HepG2 (cell line): ENCODE measurements around the gene CDC42EP1. TPM values are rescaled to one million over a fixed set of nuclear protein-coding genes. Genes with fewer than 3 reads are reported as not detected.

Experiments
- BCL6 ChIP-seq: IDR thresholded peaks from 2 replicates; pipeline ENCODE4 v1.6.1; 2016; ENCODE audit warnings: missing genetic modification reagents, missing compliant biosample characterization
- DR1 ChIP-seq: sonication (generic); formaldehyde crosslinking; IDR thresholded peaks from 2 replicates; pipeline ENCODE4 v1.8.0; 2021; ENCODE audit warnings: mild to moderate bottlenecking, missing genetic modification reagents, inconsistent platforms
- FOXM1 ChIP-seq: sonication (generic); formaldehyde crosslinking; IDR thresholded peaks from 2 replicates; pipeline ENCODE4 v1.5.0; 2020; ENCODE audit warnings: missing genetic modification reagents
- IKZF1 ChIP-seq: fragments of 450-650 bp; IDR thresholded peaks from 2 replicates; pipeline ENCODE4 v1.7.1; 2016
- NBN ChIP-seq: fragments of 450-650 bp; conservative IDR thresholded peaks from 2 replicates; pipeline ENCODE4 v1.6.1; 2017
- NFATC3 ChIP-seq: sonication (generic); formaldehyde crosslinking; IDR thresholded peaks from 2 replicates; pipeline ENCODE4 v1.5.1; 2020; ENCODE audit warnings: mild to moderate bottlenecking, missing genetic modification reagents
- SALL2 ChIP-seq: sonication (generic); formaldehyde crosslinking; IDR thresholded peaks from 2 replicates; pipeline ENCODE4 v1.8.1; 2023; ENCODE audit warnings: mild to moderate bottlenecking, missing genetic modification reagents, inconsistent platforms
- SP1 ChIP-seq, 2 experiments: fragments of 450-650 bp in 1 of 2; sonication (generic) in 1 of 2; formaldehyde crosslinking in 1 of 2; IDR thresholded peaks; 2 replicates each; pipeline versions ENCODE4 v1.4.0 to v1.6.1; 2016 to 2020; ENCODE audit warnings: missing genetic modification reagents in 1 of 2
- ZBTB7B ChIP-seq: sonication (generic); formaldehyde crosslinking; IDR thresholded peaks from 2 replicates; pipeline ENCODE4 v1.4.0; 2020; ENCODE audit warnings: missing genetic modification reagents
- ZMAT3 ChIP-seq: sonication (generic); formaldehyde crosslinking; conservative IDR thresholded peaks from 2 replicates; pipeline ENCODE4 v1.7.0; 2021; ENCODE audit warnings: missing genetic modification reagents
- ZMYM4 ChIP-seq: sonication (generic); formaldehyde crosslinking; IDR thresholded peaks from 2 replicates; pipeline ENCODE4 v1.8.1; 2023; ENCODE audit warnings: mild to moderate bottlenecking, missing genetic modification reagents
- ZNF224 ChIP-seq: sonication (generic); formaldehyde crosslinking; IDR thresholded peaks from 2 replicates; pipeline ENCODE4 v1.5.0; 2020; ENCODE audit warnings: mild to moderate bottlenecking, missing genetic modification reagents
- ZNF7 ChIP-seq: IDR thresholded peaks from 2 replicates; pipeline ENCODE4 v1.6.1; 2016; ENCODE audit warnings: missing biosample characterization, missing genetic modification reagents
- ZNF703 ChIP-seq: sonication (generic); formaldehyde crosslinking; IDR thresholded peaks from 2 replicates; pipeline ENCODE4 v1.5.1; 2020; ENCODE audit warnings: missing genetic modification reagents, mild to moderate bottlenecking, moderate library complexity, borderline replicate concordance
- ZNF772 ChIP-seq: sonication (generic); formaldehyde crosslinking; IDR thresholded peaks from 2 replicates; pipeline ENCODE4 v1.5.0; 2020; ENCODE audit warnings: mild to moderate bottlenecking, missing genetic modification reagents
- ZSCAN20 ChIP-seq: sonication (generic); formaldehyde crosslinking; IDR thresholded peaks from 2 replicates; pipeline ENCODE4 v1.4.0; 2020; ENCODE audit warnings: missing genetic modification reagents, mild to moderate bottlenecking, borderline replicate concordance
- polyA plus RNA-seq, 8 experiments: library from polyadenylated mRNA; depleted of rRNA in 3 of 8; stranded (reverse) in 7 of 8; unstranded in 1 of 8; fragments of >200 nt; fragmentation: Illumina TruSeq in 4 of 8; extraction: Trizol in 4 of 8; gene quantifications; 2 replicates each; pipeline versions ENCODE4 v1.2.1 to v1.2.3, GENCODE V29; 2011 to 2016; ENCODE audit warnings: low read depth in 4 of 8, missing spikeins in 1 of 8, mixed read lengths in 1 of 8; ENCODE audit not compliant: insufficient read depth in 1 of 8
- total RNA-seq, 5 experiments: library from RNA; depleted of rRNA; stranded (reverse); fragments of >200 nt; fragmentation: Illumina TruSeq; extraction: Trizol; gene quantifications; 2 replicates each; pipeline ENCODE4 v1.2.3, GENCODE V29; 2016; ENCODE audit warnings: low read depth in 1 of 5
- TF ChIP-seq, protein P1 (sequence below), 2 experiments: fragments of 450-650 bp in 1 of 2; sonication (generic) in 1 of 2; formaldehyde crosslinking in 1 of 2; IDR thresholded peaks; 2 replicates each; pipeline versions ENCODE4 v1.6.1 to v1.8.0; 2016 to 2022; ENCODE audit warnings: antibody characterized with exemption in 1 of 2, mild to moderate bottlenecking in 1 of 2, missing genetic modification reagents in 1 of 2
- TF ChIP-seq, protein P2 (sequence below): sonication (generic); formaldehyde crosslinking; IDR thresholded peaks from 2 replicates; pipeline ENCODE4 v1.8.1; 2023; ENCODE audit warnings: mild to moderate bottlenecking, inconsistent platforms, moderate library complexity, missing genetic modification reagents, borderline replicate concordance
- TF ChIP-seq, protein P3 (sequence below): sonication (generic); formaldehyde crosslinking; IDR thresholded peaks from 2 replicates; pipeline ENCODE4 v1.8.1; 2023; ENCODE audit warnings: mild to moderate bottlenecking, missing genetic modification reagents

Gene CDC42EP1
- total and polyA plus RNA-seq, 2 of the 13 experiments (the other 11 are each of a cell fraction or from before 2014, with no cell fraction given), result 17.1 to 29.5 TPM

DNA sequence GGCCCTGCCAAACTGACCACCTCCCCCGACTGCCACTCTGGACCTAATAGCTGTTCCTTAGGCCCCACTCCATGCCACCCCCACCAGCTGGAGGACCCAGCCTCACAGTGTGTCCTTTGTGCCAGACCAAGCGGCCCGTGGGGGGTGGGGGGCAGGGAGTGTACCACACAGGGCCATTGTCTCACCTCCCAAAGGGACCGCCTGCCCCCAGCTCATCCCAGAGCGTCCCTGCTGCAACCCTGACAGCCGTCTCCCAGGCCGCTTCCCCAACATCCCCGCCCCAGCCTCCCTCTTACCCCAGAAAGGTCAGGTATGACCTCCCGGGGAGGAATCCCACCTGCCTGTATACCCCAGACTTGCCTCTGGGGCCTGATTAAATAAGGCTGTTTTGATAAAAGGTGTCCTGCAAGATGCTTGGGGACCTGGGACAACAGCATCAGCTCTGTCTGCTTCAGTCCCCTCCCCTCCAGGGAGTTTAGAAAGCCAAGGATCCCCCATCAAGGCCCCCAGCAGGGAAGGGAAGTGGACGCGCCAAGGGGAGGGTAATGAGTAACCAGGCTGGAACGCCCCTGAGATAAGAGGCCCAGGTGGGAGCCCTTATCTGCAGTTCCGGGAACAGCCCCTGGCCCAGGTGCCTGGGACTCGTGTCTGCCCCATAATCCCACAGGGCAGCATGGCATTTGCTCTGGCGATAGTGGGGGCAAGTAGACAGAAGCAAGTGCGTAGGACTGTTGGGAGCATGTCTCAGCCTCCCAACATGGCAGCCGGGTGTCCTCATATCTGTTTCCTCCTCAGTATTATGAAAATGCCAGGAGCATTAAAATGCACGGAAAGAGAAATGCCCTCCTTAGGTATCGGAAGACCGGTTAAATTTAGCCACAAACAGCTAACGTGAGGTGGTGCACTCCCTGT is 9.0 kb downstream of the CDC42EP1 start (continued):
- TF ChIP-seq NBN (no peak), ZSCAN20 (CRISPR knock-in tag) (no peak), ZNF224 (CRISPR knock-in tag) (peak; percentile 72; the same call in 1 of the 2 replicates), BCL6 (CRISPR knock-in tag) (peak; percentile 64), ZNF772 (peak; percentile 96), ZNF7 (CRISPR knock-in tag) (no peak), NFATC3 (CRISPR knock-in tag) (peak; percentile 62; the same call in 1 of the 2 replicates), ZBTB7B (CRISPR knock-in tag) (peak; percentile 91; the same call in 1 of the 2 replicates), FOXM1 (CRISPR knock-in tag) (no peak), SP1 (IDR thresholded peaks at IDR 0.05) (no peak), SP1 (CRISPR knock-in tag; IDR thresholded peaks at IDR 0.05) (no peak), SALL2 (no peak), ZMAT3 (CRISPR knock-in tag) (no peak), DR1 (CRISPR knock-in tag) (no peak), ZNF703 (CRISPR knock-in tag) (no peak), IKZF1 (no peak), ZMYM4 (CRISPR knock-in tag) (peak; percentile 60)
- TF ChIP-seq, protein P1, sequence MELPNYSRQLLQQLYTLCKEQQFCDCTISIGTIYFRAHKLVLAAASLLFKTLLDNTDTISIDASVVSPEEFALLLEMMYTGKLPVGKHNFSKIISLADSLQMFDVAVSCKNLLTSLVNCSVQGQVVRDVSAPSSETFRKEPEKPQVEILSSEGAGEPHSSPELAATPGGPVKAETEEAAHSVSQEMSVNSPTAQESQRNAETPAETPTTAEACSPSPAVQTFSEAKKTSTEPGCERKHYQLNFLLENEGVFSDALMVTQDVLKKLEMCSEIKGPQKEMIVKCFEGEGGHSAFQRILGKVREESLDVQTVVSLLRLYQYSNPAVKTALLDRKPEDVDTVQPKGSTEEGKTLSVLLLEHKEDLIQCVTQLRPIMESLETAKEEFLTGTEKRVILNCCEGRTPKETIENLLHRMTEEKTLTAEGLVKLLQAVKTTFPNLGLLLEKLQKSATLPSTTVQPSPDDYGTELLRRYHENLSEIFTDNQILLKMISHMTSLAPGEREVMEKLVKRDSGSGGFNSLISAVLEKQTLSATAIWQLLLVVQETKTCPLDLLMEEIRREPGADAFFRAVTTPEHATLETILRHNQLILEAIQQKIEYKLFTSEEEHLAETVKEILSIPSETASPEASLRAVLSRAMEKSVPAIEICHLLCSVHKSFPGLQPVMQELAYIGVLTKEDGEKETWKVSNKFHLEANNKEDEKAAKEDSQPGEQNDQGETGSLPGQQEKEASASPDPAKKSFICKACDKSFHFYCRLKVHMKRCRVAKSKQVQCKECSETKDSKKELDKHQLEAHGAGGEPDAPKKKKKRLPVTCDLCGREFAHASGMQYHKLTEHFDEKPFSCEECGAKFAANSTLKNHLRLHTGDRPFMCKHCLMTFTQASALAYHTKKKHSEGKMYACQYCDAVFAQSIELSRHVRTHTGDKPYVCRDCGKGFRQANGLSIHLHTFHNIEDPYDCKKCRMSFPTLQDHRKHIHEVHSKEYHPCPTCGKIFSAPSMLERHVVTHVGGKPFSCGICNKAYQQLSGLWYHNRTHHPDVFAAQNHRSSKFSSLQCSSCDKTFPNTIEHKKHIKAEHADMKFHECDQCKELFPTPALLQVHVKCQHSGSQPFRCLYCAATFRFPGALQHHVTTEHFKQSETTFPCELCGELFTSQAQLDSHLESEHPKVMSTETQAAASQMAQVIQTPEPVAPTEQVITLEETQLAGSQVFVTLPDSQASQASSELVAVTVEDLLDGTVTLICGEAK (IDR thresholded peaks at IDR 0.05), result no peak
- TF ChIP-seq, protein P1 (CRISPR knock-in tag; IDR thresholded peaks at IDR 0.05), result peak; percentile 71
- TF ChIP-seq, protein P2, sequence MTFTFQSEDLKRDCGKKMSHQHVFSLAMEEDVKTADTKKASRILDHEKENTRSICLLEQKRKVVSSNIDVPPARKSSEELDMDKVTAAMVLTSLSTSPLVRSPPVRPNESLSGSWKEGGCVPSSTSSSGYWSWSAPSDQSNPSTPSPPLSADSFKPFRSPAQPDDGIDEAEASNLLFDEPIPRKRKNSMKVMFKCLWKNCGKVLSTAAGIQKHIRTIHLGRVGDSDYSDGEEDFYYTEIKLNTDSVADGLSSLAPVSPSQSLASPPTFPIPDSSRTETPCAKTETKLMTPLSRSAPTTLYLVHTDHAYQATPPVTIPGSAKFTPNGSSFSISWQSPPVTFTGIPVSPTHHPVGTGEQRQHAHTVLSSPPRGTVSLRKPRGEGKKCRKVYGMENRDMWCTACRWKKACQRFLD (CRISPR knock-in tag), result no peak
- TF ChIP-seq, protein P3, sequence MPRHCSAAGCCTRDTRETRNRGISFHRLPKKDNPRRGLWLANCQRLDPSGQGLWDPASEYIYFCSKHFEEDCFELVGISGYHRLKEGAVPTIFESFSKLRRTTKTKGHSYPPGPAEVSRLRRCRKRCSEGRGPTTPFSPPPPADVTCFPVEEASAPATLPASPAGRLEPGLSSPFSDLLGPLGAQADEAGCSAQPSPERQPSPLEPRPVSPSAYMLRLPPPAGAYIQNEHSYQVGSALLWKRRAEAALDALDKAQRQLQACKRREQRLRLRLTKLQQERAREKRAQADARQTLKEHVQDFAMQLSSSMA (CRISPR knock-in tag), result peak; percentile 36; the same call in 1 of the 2 replicates
